GM19099 (cell line): ENCODE data around the gene PRR35.

ENCODE experiments used
- POLR2A ChIP-seq: IDR thresholded peaks from 3 replicates; pipeline ENCODE4 v1.6.1; 2011; ENCODE audit warnings: low read depth; ENCODE audit not compliant: insufficient read length; ENCODE audit errors: extremely low read depth

PRR35 gene

GRCh38 chr16:534856-535445 is 25.2 kb upstream of the PRR35 start:
- no peak for TF ChIP-seq POLR2A

GRCh38 chr16:535446-536405 is 24.5 kb upstream of the PRR35 start:
- no peak for TF ChIP-seq POLR2A

GRCh38 chr16:536746-537145 is 23.4 kb upstream of the PRR35 start:
- TF ChIP-seq POLR2A, result no peak

- TF ChIP-seq POLR2A, result no peak
Observed at GRCh38 chr16:537415-538335, 22.5 kb upstream of the PRR35 start.

- TF ChIP-seq POLR2A, result no peak
Observed at GRCh38 chr16:539901-540530, 20.2 kb upstream of the PRR35 start.

GRCh38 chr16:540645-541340 is 19.4 kb upstream of the PRR35 start:
- no peak for TF ChIP-seq POLR2A

- no peak for TF ChIP-seq POLR2A
Observed at GRCh38 chr16:543301-544164, 16.7 kb upstream of the PRR35 start.

GRCh38 chr16:544517-544916 is 15.7 kb upstream of the PRR35 start:
- no peak for TF ChIP-seq POLR2A

- TF ChIP-seq POLR2A, result no peak
Observed at GRCh38 chr16:546909-547770, 13.1 kb upstream of the PRR35 start.

GRCh38 chr16:548586-548985 is 11.6 kb upstream of the PRR35 start:
- TF ChIP-seq POLR2A, result no peak

- TF ChIP-seq POLR2A, result no peak
Observed at GRCh38 chr16:549544-550263, 10.5 kb upstream of the PRR35 start.

- TF ChIP-seq POLR2A, result no peak
Observed at GRCh38 chr16:551210-551609, 9.0 kb upstream of the PRR35 start.

- no peak for TF ChIP-seq POLR2A
Observed at GRCh38 chr16:552171-552570, 8.0 kb upstream of the PRR35 start.
